ENCODE results near the gene ADAMTS20.

GRCh38 chr12:43436597-43436996 is 115.4 kb downstream of the ADAMTS20 start:
- TF ChIP-seq CTCF (IDR thresholded peaks at IDR 0.05; ENCODE audit: low read depth, low read length) = no peak
- no peak for TF ChIP-seq POLR2A (IDR thresholded peaks at IDR 0.05; ENCODE audit: extremely low read depth, insufficient read length)
- TF ChIP-seq MAX (IDR thresholded peaks at IDR 0.05; ENCODE audit: low read depth, low read length) = no peak
- no peak for TF ChIP-seq MYC (IDR thresholded peaks at IDR 0.05; ENCODE audit: low read depth, low read length)
